UCSD-AML1 (cell line): ENCODE data around the gene CROT.
A peak's percentile ranks its signal among the peaks of the same experiment; 100 is the strongest.

Experiments used
- DNase-seq: peaks from one replicate; lab custom pipeline; 2025; ENCODE audit not compliant: unreplicated experiment; lab: John Stamatoyannopoulos, UW

CROT gene

DNA sequence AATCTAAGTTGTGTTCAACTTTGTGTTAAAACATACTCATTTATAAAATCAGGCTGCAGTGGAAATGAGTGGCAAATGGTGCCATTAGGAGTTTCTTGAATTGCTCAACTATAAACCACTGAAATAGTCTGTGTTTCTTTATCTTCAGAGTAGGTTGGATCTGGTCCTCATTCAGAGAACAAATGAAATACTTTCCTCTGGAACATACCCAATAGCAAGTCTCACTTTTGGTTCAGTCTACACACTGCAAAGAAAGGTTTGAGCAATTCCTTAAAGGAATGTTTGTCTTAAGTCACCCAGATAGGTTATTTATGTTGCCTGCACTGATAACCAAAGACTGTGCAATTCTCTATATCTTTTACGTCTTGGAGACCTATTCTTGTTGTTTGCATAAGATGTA is 67.6 kb downstream of the CROT start:
- DNase-seq, result no peak

DNA sequence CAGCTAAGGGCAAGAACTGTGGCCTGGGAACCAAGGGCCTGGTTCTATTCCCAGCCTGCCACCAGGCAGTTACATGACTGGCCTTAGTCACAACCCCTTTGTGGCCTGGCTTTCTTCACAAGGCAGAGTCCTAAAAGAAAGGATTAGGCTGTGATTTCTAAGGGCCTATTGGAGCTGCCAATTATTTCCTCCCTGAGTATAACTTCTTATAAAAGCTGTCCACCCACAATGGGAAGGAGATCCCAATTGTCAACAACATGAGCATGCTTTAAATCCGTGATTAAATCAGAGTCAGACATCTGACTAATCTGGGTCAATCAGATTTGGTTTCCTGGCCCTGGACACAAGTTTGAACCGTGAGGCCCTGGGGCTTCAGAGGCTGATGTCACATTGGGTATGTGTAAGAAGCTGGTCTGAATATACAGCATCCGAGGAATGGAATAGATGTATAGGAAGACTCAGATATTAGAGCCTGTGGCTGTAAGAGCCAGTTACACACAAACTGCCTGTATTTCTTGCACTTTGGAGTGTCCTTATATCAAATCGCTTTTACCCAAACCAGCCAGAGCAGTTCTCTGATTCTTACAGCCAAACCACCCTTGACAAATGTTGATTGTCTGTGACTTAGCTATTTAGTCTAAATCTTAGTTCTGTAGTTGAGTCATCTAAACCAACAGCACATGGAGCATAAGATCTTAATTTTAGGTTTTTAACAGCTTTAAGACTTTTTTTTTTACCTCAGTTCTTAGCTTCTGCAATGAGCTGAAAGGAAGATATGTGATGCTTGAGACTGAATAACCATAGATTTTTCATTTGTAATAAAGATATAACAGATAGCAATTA is 68.7 kb downstream of the CROT start:
- no peak for DNase-seq

DNA sequence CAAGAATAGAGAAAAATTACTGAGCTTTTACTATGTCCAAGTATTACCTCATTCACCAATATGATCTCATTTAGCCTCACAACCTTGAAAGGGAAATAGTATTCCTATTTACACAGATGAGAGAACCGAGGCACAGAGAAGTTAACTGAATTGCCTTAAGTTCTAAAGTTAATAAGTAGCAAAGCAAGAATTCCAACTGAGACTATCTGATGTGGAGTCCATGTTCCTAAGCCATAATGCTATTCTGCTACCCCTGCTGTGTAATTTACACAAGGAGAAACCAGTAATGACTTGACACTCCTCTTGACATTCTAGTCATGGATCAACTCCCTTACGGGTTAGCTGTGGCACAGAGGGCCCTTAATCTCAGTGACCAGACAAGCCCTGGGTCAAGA is 69.3 kb downstream of the CROT start:
- no peak for DNase-seq

DNA sequence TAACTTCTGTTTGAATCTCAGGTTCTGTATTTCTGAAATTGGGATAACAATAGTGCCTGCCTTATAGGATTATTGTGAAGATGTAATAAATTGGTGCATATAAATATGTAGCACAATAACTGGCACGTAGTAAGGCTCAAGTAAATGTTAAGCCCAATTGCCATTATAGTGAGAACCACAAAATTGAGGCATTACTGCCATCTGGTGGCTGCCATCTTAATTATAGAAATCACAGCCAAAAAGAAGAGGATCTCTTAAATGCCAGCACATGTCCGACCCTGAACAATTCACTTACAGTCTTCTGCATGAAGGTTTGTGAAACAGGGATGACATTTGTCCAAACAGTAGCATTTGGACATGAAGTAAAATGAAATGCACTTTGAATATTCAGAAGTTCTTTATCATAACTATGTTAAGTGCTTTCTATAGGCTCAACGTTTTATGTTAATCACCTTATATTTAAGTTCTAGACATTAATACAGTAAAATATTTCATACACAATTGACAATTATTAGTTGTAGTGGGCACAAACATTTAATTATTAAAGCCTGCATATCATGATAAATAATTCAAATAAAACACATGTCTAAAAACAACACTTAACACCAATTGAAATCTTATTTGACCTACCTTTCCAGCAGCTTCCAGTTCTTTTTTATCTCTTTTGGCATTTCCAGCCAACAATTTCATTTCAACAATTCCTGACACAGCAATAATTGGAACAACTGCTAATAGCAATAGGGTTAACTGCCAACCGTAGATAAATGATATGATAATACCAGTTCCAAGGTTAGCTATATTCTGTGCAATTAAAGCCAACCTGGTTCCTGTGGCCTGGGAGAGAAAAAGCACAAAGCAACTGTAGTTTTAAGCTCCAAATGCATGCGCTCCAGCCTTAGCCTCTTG is 71.5 kb downstream of the CROT start:
- DNase-seq, result peak; percentile 3

DNA sequence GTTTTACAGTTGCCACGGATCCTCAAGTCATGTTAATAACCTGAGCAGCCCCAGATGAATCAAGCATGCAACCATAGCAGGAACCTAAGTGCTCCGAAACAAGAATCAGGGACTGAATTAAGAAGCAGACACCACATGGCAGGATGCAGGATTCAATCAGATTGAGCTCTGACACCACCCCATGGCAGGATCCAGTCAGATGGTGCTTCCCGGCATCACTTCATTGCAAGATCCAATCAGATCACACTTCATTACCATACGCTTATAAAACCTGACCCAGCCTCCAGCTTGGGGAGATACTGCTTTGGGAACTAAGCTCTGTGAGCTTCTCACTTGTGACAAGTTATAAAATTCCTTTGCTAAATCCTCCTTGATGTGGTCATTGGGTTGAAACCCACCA is 74.7 kb downstream of the CROT start:
- no peak for DNase-seq

DNA sequence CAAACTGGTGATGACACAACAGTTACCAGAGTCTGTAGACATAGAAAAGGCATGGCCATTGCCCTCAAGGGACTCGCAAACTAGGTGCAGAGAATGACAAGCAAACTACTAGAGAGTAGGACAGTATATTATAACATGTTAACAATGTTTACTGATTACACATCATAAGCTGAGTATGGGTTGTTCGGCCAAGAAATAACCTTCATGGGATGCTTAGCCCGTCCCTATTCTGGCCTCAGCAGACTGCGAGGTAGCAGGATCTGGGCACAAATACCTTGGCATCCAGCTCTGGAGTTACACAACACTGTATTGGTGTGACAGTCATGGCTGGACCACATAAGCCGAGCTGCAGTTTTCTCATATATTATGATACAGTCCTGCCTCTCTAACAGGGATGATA is 78.6 kb downstream of the CROT start:
- no peak for DNase-seq

DNA sequence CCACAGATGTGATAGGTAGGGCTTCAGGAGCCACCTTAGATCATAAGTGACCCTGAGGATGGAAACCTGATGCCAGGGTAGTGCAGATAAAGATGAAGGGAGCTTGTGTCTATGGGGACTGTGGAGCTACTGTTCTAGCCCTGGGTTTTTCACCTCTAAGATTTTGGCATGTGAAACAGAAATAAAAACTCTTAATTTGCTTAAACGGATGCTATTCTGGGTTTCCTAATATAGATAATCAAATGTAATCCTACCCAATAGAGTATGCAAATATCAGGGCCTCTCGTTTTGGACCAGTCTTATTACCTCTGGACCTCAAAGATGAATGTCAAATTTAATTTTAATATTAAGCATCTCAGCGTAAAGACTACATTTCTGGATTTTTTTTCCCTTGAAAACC is 80.7 kb downstream of the CROT start:
- no peak for DNase-seq

DNA sequence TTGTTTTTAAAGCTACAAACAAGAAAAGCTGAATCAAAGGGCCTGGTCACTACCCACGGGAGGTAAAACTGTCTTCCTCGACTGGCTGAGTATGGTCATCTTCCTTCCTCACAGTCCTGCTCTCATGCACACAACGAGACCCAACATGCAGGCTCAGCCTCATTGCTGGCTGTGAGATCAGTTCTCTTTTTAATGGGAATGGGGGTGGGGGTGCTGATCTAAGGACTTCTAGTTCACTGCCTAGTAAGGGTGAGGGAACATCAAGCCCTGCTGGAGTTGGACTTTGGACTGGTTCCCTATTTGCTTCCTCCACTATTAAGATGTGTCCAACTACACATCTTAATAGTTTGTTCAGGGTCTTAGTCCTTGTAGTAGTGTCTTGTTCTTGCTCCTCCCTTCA is 81.8 kb downstream of the CROT start:
- no peak for DNase-seq

DNA sequence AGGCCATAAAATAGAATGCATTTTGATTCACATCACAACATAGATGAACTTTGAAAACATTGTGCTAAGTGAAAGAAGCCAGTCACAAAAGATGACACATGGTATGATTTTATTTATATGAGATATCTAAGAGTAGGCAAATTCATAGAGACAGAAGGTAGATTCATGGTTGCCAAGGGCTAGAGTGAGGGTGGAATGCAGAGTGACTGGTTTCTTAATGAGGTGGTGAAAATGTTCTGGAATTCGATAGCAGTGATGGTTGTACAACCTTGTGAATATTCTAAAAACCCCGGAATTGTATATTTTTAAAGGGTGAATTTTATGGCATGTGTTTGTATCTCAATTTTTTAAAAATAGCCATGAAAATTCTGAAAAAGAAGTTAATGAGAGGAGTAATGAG is 87.1 kb downstream of the CROT start:
- no peak for DNase-seq

DNA sequence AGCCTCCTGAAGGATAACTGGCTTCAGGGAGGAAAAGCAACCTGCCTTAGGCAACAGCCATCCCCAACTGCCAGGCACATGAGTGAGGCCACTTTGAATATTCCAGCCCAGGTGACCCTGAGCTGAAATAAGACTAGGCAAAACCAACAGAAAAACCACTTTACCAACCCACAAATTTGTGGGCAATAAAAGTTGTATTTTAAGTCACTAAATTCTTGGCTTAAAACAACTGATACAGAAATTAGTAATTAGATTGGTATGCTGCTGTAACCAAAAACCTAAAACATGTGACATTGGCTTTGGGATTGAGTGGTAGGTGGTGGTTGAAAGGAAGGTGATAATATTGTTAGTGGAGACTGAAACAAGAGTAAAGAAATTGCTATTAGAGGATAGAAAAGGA is 90.1 kb downstream of the CROT start:
- DNase-seq, result no peak

DNA sequence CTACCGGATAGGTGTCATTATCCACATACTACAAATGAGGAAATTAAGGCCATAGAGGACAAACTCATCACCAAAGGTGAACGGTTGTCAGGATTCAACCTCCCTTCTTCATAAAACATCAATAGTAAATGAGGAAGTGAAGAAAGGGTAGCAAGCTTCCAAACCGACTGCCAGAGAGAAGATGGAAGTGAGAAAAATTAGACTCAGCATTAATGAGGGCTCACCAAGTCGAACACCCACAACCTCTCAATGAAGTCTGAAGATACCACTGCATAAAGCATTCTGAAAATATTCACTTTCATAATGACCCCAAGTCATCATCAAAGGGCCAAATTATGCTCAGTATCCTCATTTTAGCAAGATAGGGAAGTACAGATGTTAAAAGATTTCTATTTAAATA is 100.4 kb downstream of the CROT start:
- no peak for DNase-seq

DNA sequence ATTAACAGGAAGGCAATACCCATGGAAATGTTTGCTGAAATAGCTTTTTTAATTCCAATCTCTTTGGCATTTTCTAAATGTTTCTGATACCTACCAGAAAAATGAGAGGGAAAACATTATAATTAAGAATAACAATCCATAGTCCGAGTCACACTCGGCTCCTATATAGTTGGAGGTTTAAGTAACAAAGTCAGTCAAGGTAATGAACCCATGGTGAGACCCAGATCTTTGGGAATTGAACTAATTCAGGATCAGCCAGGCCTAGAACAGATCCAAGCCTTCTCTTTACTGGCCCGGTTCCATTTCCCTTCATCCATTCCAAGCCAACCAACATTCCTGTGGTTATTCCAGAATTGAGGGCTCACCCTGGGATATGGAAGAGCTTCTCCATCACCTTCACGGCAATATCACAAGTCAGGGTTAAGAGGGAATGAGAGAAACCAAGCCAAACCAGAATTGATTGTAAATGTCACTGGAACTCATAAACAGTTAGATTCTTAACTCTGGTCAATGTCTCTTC is 101.7 kb downstream of the CROT start:
- no peak for DNase-seq

DNA sequence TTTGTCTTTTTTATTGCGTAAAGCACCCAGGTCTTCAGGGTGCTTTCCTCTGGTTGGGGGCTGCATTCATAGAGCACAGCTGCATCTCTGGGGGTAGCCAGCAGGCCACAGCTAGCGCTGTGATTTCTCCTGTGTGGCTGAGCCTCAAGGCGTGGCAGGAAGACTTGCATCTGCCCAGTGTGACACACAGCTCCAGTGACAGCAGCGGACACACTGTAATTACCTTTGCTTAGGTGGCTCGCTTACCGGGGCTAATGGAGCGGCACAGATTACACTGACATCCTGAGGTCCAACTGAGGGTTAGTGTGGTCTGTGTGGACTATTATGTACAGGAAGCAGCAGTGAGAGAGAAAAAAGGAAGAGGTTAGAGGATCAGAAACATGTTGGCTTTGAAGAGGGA is 102.9 kb downstream of the CROT start:
- DNase-seq, result no peak
